WTC11 (cell line): Measurements from ENCODE around the gene SLIT3.

ENCODE experiments used
- AFF4 ChIP-seq: sonication (generic); formaldehyde crosslinking; IDR thresholded peaks from 2 replicates; pipeline ENCODE4 v1.8.1; 2023; ENCODE audit warnings: mild to moderate bottlenecking, missing genetic modification reagents, borderline replicate concordance
- ATF1 ChIP-seq: sonication (generic); formaldehyde crosslinking; IDR thresholded peaks from 2 replicates; pipeline ENCODE4 v1.8.1; 2023; ENCODE audit warnings: mild to moderate bottlenecking, moderate library complexity, missing genetic modification reagents
- ATF6 ChIP-seq: sonication (generic); formaldehyde crosslinking; IDR thresholded peaks from 2 replicates; pipeline ENCODE4 v1.8.1; 2023; ENCODE audit warnings: mild to moderate bottlenecking, missing genetic modification reagents
- CTCF ChIP-seq: fragments of 200-600 bp; IDR thresholded peaks from 2 replicates; pipeline ENCODE4 v1.8.0; 2022; ENCODE audit warnings: antibody characterized with exemption
- FOXJ3 ChIP-seq: sonication (generic); formaldehyde crosslinking; IDR thresholded peaks from 2 replicates; pipeline ENCODE4 v1.9.0; 2021; ENCODE audit warnings: missing genetic modification reagents, mild to moderate bottlenecking, borderline replicate concordance

- TF ChIP-seq CTCF (peak; percentile 84), FOXJ3 (CRISPR knock-in tag) (no peak), AFF4 (no peak), ATF1 (CRISPR knock-in tag) (no peak), ATF6 (no peak)
These were observed 313.2 kb downstream of the SLIT3 start for GRCh38 chr5:168987543-168988300.
